Measurements from ENCODE around the gene TNFAIP8. TPM values are rescaled to one million over a fixed set of nuclear protein-coding genes. Genes with fewer than 3 reads are reported as not detected.
"Not testable (repeated sequence)": the region's sequence is repeated elsewhere in the genome, so short reads cannot be mapped to it uniquely, and the experiment has no call there.

TNFAIP8 gene
- total RNA-seq, 1 donor from 2014 or later, result 29.5 TPM

DNA sequence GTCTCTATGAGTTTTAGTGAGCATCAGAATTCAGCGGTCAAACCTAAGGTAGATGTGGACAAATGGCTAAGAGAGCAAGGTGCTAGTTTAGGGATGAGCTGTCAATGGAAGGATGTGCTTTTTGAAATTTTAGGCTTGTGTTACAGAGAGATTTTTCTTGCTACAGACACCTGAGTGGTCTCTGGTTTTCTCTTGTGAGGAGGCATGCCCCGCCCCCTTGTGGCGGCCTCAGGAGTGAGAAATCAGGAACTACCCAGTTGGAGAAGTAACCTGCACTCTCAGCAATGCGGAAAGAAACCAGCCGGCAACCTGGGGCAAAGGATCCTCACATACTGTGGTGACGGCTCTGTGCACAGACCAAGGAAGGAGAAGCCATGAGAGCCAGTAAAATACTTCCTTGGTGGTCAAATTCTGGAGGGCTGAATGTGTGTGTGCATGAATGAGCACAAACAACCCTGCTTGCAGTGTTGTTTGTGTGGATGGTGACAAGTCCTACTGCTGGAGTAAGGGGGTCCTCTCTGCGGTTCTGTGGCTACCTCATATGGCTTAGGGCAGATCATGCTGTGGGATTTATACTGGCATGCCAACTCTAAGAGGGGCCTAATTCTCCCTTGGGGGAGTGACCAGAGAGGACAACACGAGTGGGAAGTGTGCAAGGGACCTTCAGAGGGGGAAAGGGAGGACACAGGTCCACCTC, 79.8 kb downstream of the TNFAIP8 start:
- no peak overlapping the region for H3K27ac ChIP-seq
- H3K4me3 ChIP-seq, result no peak overlapping the region
- ATAC-seq (peak; percentile 86 to 92), DNase-seq (peak; percentile 91)
- TF ChIP-seq, protein P1, sequence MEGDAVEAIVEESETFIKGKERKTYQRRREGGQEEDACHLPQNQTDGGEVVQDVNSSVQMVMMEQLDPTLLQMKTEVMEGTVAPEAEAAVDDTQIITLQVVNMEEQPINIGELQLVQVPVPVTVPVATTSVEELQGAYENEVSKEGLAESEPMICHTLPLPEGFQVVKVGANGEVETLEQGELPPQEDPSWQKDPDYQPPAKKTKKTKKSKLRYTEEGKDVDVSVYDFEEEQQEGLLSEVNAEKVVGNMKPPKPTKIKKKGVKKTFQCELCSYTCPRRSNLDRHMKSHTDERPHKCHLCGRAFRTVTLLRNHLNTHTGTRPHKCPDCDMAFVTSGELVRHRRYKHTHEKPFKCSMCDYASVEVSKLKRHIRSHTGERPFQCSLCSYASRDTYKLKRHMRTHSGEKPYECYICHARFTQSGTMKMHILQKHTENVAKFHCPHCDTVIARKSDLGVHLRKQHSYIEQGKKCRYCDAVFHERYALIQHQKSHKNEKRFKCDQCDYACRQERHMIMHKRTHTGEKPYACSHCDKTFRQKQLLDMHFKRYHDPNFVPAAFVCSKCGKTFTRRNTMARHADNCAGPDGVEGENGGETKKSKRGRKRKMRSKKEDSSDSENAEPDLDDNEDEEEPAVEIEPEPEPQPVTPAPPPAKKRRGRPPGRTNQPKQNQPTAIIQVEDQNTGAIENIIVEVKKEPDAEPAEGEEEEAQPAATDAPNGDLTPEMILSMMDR (IDR thresholded peaks at IDR 0.05), result peak; percentile 52
- no peaks in the 10 kb centered on the region for H3K36me3 ChIP-seq
- H3K4me1 ChIP-seq, result peaks cover 25% of the 10 kb centered on the region
- H3K9me3 ChIP-seq, result no peaks in the 10 kb centered on the region
- intact Hi-C loops (cut with DNase I), result no loop called here
- no peaks in the 10 kb centered on the region for H3K27me3 ChIP-seq (ENCODE audit: low read depth)

DNA sequence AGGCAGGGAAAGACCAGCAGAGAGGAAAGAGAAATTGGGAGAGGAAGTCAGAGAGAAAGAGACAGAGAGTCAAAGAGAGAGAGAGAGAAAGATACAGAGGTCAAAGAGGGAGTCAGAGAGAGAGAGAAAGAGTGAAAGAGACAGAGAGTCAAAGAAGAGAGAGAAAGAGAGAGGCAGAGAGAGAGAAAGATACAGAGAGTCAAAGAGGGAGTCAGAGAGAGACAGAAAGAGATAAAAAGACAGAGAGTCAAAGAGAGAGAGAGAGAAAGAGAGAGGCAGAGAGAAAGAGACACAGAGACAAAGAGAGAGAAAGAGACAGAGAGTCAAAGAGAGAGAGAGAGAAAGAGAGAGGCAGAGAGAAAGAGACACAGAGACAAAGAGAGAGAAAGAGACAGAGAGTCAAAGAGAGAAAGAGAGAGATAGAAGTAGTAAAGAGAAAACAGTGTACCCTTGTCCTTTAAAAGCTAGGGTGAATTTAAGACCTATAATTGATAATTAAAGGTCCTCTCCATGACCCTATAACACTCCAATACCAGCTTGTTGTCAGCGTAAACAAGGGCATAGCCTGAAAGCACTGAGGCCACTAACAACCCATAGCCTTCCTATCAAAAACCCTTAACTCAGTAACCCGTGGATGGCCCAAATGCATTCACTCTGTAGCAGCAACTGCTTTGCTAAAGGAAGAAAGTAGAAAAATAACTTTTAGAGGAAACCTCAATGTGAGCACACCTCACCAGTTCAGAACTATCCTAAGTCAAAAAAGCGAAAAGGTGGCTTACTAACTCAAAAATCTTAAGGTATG, 82.2 kb downstream of the TNFAIP8 start:
- H3K27ac ChIP-seq; intact Hi-C loops (cut with DNase I): not testable (repeated sequence)

DNA sequence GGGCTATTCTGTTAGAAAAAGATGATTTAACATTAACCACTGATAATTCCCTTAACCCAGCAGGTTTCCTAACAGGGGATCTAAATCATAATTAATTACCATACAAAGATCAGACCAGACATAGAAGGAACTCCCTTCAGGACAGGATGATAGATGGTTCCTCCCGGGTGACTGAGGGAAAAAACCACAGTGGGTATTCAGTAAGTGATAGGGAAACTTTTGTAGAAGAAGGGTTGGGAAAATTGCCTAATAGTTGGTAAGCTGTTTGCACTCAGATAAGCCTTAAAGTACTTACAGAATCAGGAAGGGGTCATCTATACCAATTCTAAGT, 82.7 kb downstream of the TNFAIP8 start:
- intact Hi-C loops (cut with DNase I); H3K9me3 ChIP-seq; H3K27me3 ChIP-seq (ENCODE audit: low read depth); DNase-seq; H3K27ac ChIP-seq; H3K4me3 ChIP-seq; H3K36me3 ChIP-seq: not testable (repeated sequence)
- ATAC-seq, result peak in 1 of 2 donors; percentile 34
- peaks cover 25% of the 10 kb centered on the region for H3K4me1 ChIP-seq

More for the DNA sequence above, 82.2 kb downstream of the TNFAIP8 start:
- DNase-seq; H3K27me3 ChIP-seq (ENCODE audit: low read depth); ATAC-seq; H3K36me3 ChIP-seq; H3K9me3 ChIP-seq; H3K4me3 ChIP-seq: not testable (repeated sequence)
- H3K4me1 ChIP-seq, result peaks cover 25% of the 10 kb centered on the region

DNA sequence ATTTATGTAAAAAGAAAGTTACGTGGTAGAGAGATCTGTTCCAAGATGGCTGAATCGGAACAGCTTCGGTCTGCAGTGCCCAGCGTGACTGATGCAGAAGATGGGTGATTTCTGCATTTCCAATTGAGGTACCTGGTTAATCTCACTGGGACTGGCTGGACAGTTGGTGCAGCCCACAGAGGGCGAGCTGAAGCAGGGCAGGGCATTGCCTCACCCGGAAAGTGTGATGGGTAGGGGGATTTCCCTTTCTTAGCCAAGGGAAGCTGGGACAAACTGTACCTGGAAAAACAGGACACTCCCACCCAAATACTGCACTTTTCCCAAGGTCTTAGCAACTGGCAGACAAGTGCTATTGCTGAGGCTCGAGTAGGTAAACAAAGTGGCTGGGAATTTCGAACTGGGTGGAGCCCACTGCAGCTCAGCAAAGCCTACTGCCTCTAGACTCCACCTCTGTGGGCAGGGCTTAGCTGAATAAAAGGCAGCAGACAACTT, 83.4 kb downstream of the TNFAIP8 start:
- Histone ChIP-seq H3K4me1 (peaks cover 25% of the 10 kb centered on the region), H3K27me3 (ENCODE audit: low read depth) (no peaks in the 10 kb centered on the region), H3K36me3 (no peaks in the 10 kb centered on the region), H3K9me3 (no peaks in the 10 kb centered on the region), H3K4me3 (peak overlapping the region; percentile 34), H3K27ac (no peak overlapping the region)
- ATAC-seq, result peak; percentile 85 to 91
- intact Hi-C loops (cut with DNase I), result no loop called here
- TF ChIP-seq, protein P1 (IDR thresholded peaks at IDR 0.05), result no peak
- no peak for DNase-seq

DNA sequence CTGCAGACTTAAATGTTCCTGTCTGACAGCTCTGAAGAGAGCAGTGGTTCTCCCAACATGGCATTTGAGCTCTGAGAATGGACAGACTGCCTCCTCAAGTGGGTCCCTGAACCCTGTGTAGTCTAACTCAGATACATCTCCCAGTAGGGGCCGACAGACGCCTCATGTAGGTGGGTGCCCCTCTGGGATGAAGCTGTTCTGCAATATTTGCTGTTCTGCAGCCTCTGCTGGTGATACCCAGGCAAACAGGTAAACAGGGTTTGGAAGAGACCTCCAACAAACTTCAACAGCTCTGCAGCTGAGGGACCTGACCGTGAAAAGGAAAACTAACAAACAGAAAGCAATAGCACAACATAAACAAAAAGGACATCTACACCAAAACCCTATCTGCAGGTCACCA, 83.8 kb downstream of the TNFAIP8 start:
- intact Hi-C loops (cut with DNase I); H3K4me3 ChIP-seq; H3K9me3 ChIP-seq; DNase-seq; ATAC-seq; H3K36me3 ChIP-seq; H3K27me3 ChIP-seq (ENCODE audit: low read depth); H3K27ac ChIP-seq: not testable (repeated sequence)
- H3K4me1 ChIP-seq, result peaks cover 25% of the 10 kb centered on the region

DNA sequence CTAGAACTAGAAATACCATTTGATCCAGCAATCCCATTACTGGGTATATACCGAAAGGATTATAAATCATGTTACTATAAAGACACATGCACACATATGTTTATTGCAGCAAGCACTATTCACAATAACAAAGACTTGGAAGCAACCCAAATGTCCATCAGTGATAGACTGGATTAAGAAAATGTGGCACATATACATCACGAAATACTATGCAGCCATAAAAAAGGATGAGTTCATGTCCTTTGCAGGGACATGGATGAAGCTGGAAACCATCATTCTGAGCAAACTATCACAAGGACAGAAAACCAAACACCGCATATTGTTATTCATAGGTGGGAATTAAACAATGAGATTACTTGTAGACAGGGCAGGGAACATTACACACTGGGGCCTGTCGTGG, 88.8 kb downstream of the TNFAIP8 start:
- DNase-seq; H3K27me3 ChIP-seq (ENCODE audit: low read depth); H3K4me1 ChIP-seq; intact Hi-C loops (cut with DNase I); H3K36me3 ChIP-seq; H3K27ac ChIP-seq; H3K9me3 ChIP-seq; ATAC-seq; H3K4me3 ChIP-seq: not testable (repeated sequence)

DNA sequence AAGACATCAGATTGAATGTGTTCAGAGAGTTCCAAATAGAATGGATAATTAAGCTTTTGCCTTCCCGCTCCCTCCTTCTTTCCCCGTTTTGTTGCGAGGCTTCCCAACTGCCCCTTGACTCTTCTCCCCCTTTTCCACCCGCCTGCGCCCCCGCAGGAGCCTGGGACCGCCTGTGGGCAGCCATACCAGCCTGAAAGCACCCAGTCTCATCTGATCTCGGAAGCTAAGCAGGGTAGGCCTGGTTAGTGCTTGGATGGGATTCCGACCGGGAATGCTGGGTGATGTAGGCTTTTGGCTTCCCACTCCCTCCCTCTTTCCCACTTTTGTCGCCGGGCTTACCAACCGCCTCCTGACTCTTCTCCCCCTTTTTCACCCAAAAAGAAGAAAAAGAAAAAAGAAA, 89.7 kb downstream of the TNFAIP8 start:
- intact Hi-C loops (cut with DNase I), result no loop called here
- no peaks in the 10 kb centered on the region for H3K36me3 ChIP-seq
- DNase-seq (no peak), ATAC-seq (no peak)
- no peaks in the 10 kb centered on the region for H3K9me3 ChIP-seq
- H3K4me3 ChIP-seq, result no peak overlapping the region
- TF ChIP-seq, protein P1 (IDR thresholded peaks at IDR 0.05), result no peak
- no peak overlapping the region for H3K27ac ChIP-seq
- no peaks in the 10 kb centered on the region for H3K27me3 ChIP-seq (ENCODE audit: low read depth)
- no peaks in the 10 kb centered on the region for H3K4me1 ChIP-seq

Other genes starting within 250 kb of the TNFAIP8 start
- 364 TPM for gene HSD17B4, start 96.5 kb downstream of the TNFAIP8 start, total RNA-seq